GM21390 (cell line): ENCODE results near the gene TRAPPC12.

Source experiments
- ATAC-seq: cut with Tn5 transposase; IDR thresholded peaks from one replicate; pipeline ENCODE4 v1.9.1; 2021; ENCODE audit not compliant: unreplicated experiment

The TRAPPC12 gene

DNA sequence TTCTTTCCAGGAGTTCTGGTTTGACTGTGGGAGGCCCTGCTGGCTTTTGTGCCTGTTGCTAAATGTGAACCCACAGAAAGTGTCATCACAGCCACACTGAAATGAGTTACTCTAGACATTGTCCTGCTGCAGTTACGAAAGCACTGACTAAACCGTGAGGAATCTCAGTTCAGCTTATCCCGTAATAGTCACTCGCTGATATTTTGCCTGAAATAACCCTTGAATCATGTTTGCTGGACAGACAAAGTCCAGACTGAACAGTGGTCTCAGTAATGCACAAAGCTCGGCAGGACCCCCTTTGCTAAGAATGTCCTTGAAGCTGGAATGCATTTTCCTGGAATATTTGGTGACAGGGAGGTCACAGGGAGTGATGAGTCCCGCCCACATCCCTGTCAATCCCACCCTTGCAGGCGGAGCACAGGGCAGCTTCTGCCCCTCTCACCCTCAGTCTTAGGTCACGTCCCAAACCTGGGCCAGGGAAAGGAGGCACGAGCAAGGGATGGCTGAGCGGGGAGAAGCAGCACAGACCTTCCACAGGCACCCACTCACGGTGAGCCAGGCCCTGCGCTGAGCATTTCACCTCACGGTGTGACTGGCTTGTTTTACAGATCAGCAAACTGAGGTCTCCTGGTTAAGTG lies 86.5 kb downstream of the TRAPPC12 start:
- ATAC-seq, result no peak

DNA sequence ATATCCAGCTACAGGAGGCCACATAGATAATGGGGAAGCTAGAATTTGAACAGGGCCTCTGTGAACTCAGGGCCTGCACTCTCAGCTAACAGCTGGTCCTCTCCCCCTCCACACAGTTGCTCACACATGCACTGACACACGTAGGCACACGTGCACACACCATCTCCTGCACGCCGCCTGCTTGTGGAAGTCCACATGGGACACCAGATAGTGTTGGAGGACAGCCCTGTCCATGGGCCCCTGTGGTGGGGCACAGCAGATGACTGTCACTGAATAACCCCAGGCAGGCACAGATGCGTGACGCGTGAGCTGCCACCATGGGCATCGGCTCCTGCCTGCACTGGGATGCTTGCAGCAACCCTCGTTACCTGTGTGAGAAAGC lies 87.0 kb downstream of the TRAPPC12 start:
- no peak for ATAC-seq

DNA sequence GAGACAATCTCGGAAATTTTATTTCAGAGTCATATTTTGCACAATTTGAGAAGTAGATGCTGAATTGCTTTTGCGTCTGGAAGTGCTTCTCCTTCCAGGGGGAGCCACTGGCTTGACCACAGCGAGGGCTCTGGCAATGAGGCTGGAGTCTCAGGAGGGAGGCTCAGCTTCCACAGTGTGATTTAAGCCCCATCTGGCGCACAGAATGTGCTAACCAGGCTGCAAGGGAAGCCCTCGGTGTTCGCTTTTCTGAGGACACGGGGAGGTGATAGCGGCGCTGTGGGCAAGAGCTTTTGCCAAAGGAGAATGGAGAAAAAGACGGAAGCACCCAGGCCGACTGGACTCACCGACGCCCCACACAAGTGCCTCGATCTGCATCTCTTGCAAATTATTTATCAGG lies 87.5 kb downstream of the TRAPPC12 start:
- ATAC-seq, result no peak

- ATAC-seq, result no peak
These were observed 88.2 kb downstream of the TRAPPC12 start for GRCh38 chr2:3467654-3468053.

DNA sequence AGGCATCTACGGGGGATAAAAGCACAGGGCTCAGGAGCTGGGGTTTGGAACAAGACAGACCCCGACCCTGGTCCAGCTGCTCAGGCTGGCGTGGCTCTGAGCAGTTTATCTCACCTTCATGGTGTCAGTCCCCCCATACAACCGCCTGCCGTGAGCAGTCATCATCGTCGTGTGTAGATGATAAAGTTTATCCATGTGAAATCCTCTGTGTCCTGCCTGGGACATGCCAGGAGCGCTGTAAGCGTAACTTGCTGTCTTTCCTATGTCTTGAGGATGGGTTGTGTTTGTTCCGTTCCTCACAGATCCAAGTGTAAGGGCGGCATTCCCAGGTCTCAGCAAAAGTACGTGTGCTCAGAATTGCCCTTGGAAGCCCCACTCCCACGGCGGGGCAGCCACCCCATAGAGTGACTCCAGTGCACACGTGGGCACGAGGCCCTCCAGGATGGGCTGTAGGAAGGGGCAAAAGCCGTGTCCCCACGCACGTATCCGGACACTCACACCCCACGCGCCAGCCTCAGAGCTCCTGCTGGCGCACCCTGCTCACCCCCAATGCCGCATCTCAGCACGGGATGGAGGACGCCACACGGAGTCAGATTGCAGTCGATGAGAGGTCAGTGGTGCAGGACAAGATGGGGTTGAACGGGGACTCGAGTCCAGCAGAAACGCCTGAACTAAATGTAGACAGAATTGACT lies 88.9 kb downstream of the TRAPPC12 start:
- ATAC-seq, result no peak

GRCh38 chr2:3469486-3469885 lies 90.0 kb downstream of the TRAPPC12 start:
- ATAC-seq, result no peak

GRCh38 chr2:3470166-3470651 lies 90.7 kb downstream of the TRAPPC12 start:
- ATAC-seq, result no peak

GRCh38 chr2:3470856-3471737 lies 91.6 kb downstream of the TRAPPC12 start:
- ATAC-seq, result no peak

DNA sequence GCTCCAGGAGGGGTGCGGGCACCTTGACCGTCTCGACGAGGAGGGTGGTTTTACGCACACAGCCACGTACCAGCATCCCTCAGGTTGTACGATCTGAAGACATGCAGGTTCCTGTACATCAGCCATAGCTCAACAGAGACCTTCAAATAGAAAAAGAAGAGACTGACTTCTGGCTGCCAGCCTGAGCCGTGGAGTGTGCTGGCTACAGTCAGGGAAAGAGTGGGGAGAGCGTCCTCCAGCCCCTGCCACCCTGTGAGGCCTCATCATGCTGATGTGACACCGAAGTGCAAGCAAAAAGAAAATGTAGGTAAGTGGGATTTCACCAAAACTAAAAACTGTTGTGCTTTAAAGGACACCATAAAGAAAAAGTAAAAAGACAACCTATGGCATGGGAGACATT lies 92.8 kb downstream of the TRAPPC12 start:
- no peak for ATAC-seq

GRCh38 chr2:3472966-3473365 lies 93.5 kb downstream of the TRAPPC12 start:
- ATAC-seq, result no peak

GRCh38 chr2:3475771-3476170 lies 96.3 kb downstream of the TRAPPC12 start:
- ATAC-seq, result no peak

DNA sequence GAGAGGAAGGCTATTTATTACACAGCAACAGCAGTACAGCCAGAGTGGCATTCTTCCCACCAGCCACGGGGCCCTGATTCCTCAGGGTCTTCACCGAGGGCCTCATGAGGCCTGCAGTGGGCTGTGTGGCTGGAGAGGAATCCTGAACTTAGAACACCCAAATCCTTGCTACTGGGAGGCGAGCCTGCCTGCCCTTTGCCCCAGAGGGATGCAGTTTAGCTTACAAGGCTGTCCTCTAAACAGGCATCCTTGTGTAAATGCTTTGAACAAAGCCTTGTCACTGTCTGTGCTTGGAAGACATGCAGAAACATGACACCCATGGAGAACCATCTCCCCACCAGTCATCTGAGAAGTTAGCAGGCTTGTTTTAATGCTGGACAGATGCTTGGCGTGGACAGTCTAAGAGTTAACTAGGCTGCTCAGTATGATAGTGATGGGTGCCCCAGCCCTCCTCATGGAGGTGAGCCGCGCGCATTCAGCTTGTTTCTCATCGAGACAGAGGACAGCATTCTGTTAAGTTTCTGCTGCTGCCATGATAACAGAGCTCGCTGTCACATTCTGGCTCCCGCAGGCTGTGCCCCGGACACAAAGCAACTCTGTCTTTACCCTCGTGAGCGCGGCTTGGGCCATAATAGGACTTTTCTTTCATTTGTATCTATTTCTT lies 97.0 kb downstream of the TRAPPC12 start:
- ATAC-seq, result no peak

GRCh38 chr2:3476985-3477327 lies 97.5 kb downstream of the TRAPPC12 start:
- no peak for ATAC-seq

- no peak for ATAC-seq
These were observed 99.4 kb downstream of the TRAPPC12 start for GRCh38 chr2:3478846-3479385.

- no peak for ATAC-seq
These were observed 100.2 kb downstream of the TRAPPC12 start for GRCh38 chr2:3479430-3480320.

DNA sequence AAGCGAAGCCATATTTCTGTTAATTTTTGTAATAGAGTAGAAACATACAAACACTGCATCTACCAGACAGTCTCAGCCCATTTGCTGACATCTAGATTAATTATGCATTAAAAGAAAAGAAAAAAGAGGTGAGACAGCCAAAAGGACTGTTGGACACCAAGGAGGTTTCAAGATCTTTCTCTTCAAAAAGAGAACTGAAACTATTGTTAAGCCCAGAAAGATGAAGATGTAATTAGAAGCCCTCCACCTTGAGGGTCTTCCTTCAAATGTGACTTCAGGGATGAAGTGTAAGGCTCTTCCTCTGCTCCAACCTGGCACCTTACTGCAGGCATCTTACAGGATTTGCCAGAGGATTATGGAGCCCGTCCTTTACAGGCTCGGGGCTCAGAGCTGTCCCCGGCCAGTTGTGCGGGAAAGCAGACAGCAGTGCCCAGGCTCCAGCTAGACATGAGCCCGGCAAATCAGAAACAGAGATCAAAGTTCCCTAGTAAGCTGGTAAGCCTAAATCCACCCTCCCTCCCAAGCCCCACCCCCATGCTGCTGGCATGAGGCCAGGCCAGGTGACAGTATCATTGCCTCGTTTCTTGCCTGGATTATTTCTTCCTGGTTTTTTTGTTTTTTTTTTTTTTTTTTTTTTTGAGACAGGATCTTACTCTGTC lies 101.0 kb downstream of the TRAPPC12 start:
- peak; percentile 45 for ATAC-seq

DNA sequence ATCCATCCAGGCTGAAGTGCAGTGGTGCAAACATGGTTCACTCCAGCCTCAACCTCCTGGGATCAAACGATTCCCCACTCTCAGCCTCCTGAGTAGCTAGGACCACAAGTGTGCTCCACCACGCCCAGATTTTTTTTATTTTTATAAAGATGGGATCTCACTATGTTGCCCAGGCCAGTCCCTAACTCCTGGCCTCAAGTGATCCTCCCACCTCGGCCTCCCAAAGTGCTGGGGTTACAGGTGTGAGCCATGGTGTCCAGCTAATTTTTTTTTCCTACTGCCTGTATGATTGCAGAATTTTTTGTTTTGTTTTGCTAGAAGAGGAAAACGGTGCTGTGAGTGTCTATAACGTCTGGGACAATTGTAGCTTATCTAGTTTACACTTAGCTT lies 101.5 kb downstream of the TRAPPC12 start:
- ATAC-seq, result no peak

- no peak for ATAC-seq
These were observed 102.4 kb downstream of the TRAPPC12 start for GRCh38 chr2:3481736-3482362.

GRCh38 chr2:3482363-3482821 lies 102.9 kb downstream of the TRAPPC12 start:
- ATAC-seq, result no peak
